Nephron (organoid): ENCODE data around the gene PAK5.
"Not testable (repeated sequence)": the region's sequence is repeated elsewhere in the genome, so short reads cannot be mapped to it uniquely, and the experiment has no call there.

Experiments used
- H3K27ac Mint-ChIP-seq, 3 experiments: 2 replicates each; pipeline ENCODE4 v1.8.0; 2020; ENCODE audit warnings: mixed read lengths in 3 of 3, mild to moderate bottlenecking in 2 of 3, moderate library complexity in 1 of 3
- H3K27me3 Mint-ChIP-seq: 2 replicates; pipeline ENCODE4 v1.8.0; 2021; ENCODE audit warnings: low read depth, mild to moderate bottlenecking, moderate library complexity, mixed read lengths
- H3K36me3 Mint-ChIP-seq: 2 replicates; pipeline ENCODE4 v1.8.0; 2020; ENCODE audit warnings: low read depth, mixed read lengths
- H3K4me1 Mint-ChIP-seq: 2 replicates; pipeline ENCODE4 v1.8.0; 2020; ENCODE audit warnings: mixed read lengths
- H3K4me3 Mint-ChIP-seq, 3 experiments: 2 replicates each; pipeline ENCODE4 v1.8.0; 2020; ENCODE audit warnings: mild to moderate bottlenecking in 3 of 3, mixed read lengths in 3 of 3, moderate library complexity in 2 of 3
- H3K9me3 Mint-ChIP-seq: 2 replicates; pipeline ENCODE4 v1.8.0; 2020; ENCODE audit warnings: mixed read lengths
- CTCF ChIP-seq, 3 experiments: fragments of 200-600 bp; sonication (generic); IDR thresholded peaks; one replicate each; pipeline ENCODE4 v1.5.0; 2021; ENCODE audit warnings: antibody characterized with exemption in 3 of 3; ENCODE audit not compliant: unreplicated experiment in 3 of 3

PAK5 gene

DNA sequence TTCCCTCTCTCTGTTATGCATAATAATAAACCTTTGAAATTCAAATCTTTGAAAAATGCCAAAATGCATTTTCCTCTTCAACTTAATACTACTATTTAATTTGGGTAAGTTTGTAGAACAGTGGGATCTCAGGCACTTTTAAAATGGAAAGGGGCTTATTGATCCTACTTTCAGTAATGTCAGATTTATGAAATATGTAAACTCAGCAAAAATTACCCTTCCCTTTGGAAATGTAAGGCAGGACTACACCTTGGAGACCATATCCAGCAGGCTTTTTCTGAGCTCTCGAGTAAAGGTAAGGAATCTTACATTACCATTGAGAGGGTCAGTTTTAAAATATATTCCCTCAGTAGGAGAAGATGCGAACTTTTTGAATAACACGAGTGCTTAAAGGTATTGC, 175.5 kb downstream of the PAK5 start:
- Mint-ChIP-seq H3K4me3 (no peak overlapping the region), H3K9me3 (no peaks in the 10 kb centered on the region), H3K36me3 (no peaks in the 10 kb centered on the region), H3K27ac (no peak overlapping the region), H3K27me3 (peaks cover 4% of the 10 kb centered on the region), H3K4me1 (no peaks in the 10 kb centered on the region)
- TF ChIP-seq CTCF (IDR thresholded peaks at IDR 0.05; ENCODE audit: unreplicated experiment in 3 of 3) = no peak

DNA sequence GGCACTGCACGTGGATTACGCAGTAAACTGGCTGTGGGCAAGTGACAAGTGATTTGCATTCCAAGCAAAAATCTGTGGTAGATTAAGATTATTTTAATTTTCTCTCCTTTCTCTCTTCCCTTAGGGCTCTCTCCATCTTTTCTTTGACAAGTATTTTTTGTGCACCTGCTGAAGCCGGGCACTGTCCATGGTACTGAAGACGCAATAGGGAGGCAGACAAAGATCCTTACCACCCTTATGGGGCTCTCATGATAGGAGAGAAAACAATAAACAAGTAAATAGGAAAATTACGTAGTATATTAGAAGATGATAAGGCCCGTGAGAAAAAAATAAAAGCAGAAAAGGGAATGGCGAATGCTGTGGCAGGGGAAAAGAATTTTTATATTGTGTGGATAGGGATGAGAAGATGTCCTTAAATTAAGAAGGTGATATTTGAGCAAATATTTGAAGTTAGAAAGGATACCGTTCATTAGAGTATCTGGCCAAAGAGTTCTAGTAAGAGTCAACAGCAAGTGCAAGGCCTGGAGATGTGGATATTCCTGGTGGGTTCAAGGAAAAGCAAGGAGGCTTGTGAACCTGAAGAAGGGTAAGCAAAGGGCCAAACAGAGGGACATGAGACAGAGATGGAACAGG, 178.5 kb downstream of the PAK5 start:
- no peak overlapping the region for H3K4me3 Mint-ChIP-seq

DNA sequence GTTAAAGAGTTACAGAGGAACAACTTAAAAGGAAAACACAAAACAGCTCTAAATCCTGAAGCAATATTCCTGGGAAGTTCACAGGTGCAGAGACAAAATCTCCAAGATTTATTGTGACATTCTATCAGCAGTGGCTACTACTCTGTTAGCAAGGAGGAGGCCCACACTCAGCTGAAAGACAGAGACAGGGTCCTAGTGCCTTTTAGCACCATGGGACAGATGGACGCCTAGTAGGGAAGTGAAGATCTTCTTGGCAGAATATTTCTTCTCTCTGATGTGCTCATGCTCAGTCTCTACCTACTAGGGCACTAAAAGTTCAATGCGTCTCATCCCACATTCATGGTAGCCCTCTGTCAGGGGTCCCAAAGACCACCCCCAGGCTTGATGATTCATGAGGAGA, 191.1 kb downstream of the PAK5 start:
- Mint-ChIP-seq H3K4me3 (no peak overlapping the region), H3K27ac (no peak overlapping the region)
- TF ChIP-seq CTCF (IDR thresholded peaks at IDR 0.05; ENCODE audit: unreplicated experiment in 3 of 3) = no peak

More for the DNA sequence above, 178.5 kb downstream of the PAK5 start:
- peaks cover 4% of the 10 kb centered on the region for H3K27me3 Mint-ChIP-seq
- H3K4me1 Mint-ChIP-seq = no peaks in the 10 kb centered on the region
- TF ChIP-seq CTCF (IDR thresholded peaks at IDR 0.05; ENCODE audit: unreplicated experiment in 3 of 3) = no peak
- no peak overlapping the region for H3K27ac Mint-ChIP-seq
- H3K36me3 Mint-ChIP-seq = no peaks in the 10 kb centered on the region
- no peaks in the 10 kb centered on the region for H3K9me3 Mint-ChIP-seq

GRCh38 chr20:9646375-9646774, 192.5 kb downstream of the PAK5 start:
- Mint-ChIP-seq H3K4me1 (no peaks in the 10 kb centered on the region), H3K36me3 (no peaks in the 10 kb centered on the region), H3K27me3 (no peaks in the 10 kb centered on the region), H3K9me3 (no peaks in the 10 kb centered on the region), H3K27ac (no peak overlapping the region), H3K4me3 (no peak overlapping the region)
- TF ChIP-seq CTCF (IDR thresholded peaks at IDR 0.05; ENCODE audit: unreplicated experiment in 3 of 3) = no peak

More for the DNA sequence above, 191.1 kb downstream of the PAK5 start:
- H3K27me3 Mint-ChIP-seq = no peaks in the 10 kb centered on the region
- H3K36me3 Mint-ChIP-seq = no peaks in the 10 kb centered on the region
- H3K9me3 Mint-ChIP-seq = no peaks in the 10 kb centered on the region
- H3K4me1 Mint-ChIP-seq = no peaks in the 10 kb centered on the region

GRCh38 chr20:9642882-9643281, 196.0 kb downstream of the PAK5 start:
- H3K9me3 Mint-ChIP-seq = peaks cover 4% of the 10 kb centered on the region
- no peak overlapping the region for H3K27ac Mint-ChIP-seq
- peaks cover 3% of the 10 kb centered on the region for H3K36me3 Mint-ChIP-seq
- TF ChIP-seq CTCF (IDR thresholded peaks at IDR 0.05; ENCODE audit: unreplicated experiment in 3 of 3) = no peak
- H3K4me1 Mint-ChIP-seq = no peaks in the 10 kb centered on the region
- H3K27me3 Mint-ChIP-seq = no peaks in the 10 kb centered on the region
- no peak overlapping the region for H3K4me3 Mint-ChIP-seq

- not testable (repeated sequence) for H3K4me3 Mint-ChIP-seq, H3K36me3 Mint-ChIP-seq, H3K4me1 Mint-ChIP-seq, H3K27ac Mint-ChIP-seq, H3K27me3 Mint-ChIP-seq, H3K9me3 Mint-ChIP-seq
Observed at GRCh38 chr20:9641499-9642000, 197.3 kb downstream of the PAK5 start.
